ENCODE measurements around the gene MRPL49. TPM values are rescaled to one million over a fixed set of nuclear protein-coding genes. Genes with fewer than 3 reads are reported as not detected.
A peak's percentile ranks its signal among the peaks of the same experiment; 100 is the strongest.

MRPL49 gene
- total and polyA plus RNA-seq, 2 of the 13 experiments (the other 11 are each of a cell fraction or from before 2014, with no cell fraction given): 39.2 to 53.3 TPM

GRCh38 chr11:65095974-65096806 is 25.9 kb upstream of the MRPL49 start, which contains the start of gene VPS51 (continued):
- TF ChIP-seq, protein P1, sequence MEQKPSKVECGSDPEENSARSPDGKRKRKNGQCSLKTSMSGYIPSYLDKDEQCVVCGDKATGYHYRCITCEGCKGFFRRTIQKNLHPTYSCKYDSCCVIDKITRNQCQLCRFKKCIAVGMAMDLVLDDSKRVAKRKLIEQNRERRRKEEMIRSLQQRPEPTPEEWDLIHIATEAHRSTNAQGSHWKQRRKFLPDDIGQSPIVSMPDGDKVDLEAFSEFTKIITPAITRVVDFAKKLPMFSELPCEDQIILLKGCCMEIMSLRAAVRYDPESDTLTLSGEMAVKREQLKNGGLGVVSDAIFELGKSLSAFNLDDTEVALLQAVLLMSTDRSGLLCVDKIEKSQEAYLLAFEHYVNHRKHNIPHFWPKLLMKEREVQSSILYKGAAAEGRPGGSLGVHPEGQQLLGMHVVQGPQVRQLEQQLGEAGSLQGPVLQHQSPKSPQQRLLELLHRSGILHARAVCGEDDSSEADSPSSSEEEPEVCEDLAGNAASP (CRISPR knock-in tag; IDR thresholded peaks at IDR 0.05; ENCODE audit: borderline replicate concordance): peak; percentile 67; the same call in 1 of the 2 replicates
- peak; percentile 97 for TF ChIP-seq MAZ (IDR thresholded peaks at IDR 0.05; ENCODE audit: borderline replicate concordance, low read depth, low read length)
- TF ChIP-seq MAZ (CRISPR knock-in tag; IDR thresholded peaks at IDR 0.05; ENCODE audit: low read depth): peak; percentile 92
- peak; percentile 79; the same call in 1 of the 2 replicates for TF ChIP-seq AHR (CRISPR knock-in tag; IDR thresholded peaks at IDR 0.05)
- no peak for TF ChIP-seq ZNF383 (CRISPR knock-in tag; IDR thresholded peaks at IDR 0.05; ENCODE audit: borderline replicate concordance)
- peak; percentile 60 for TF ChIP-seq CREB1 (IDR thresholded peaks at IDR 0.05)
- peak; percentile 88 for TF ChIP-seq CREB1 (CRISPR knock-in tag; IDR thresholded peaks at IDR 0.05)
- TF ChIP-seq, protein P2, sequence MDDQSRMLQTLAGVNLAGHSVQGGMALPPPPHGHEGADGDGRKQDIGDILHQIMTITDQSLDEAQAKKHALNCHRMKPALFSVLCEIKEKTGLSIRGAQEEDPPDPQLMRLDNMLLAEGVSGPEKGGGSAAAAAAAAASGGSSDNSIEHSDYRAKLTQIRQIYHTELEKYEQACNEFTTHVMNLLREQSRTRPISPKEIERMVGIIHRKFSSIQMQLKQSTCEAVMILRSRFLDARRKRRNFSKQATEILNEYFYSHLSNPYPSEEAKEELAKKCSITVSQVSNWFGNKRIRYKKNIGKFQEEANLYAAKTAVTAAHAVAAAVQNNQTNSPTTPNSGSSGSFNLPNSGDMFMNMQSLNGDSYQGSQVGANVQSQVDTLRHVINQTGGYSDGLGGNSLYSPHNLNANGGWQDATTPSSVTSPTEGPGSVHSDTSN (CRISPR knock-in tag; IDR thresholded peaks at IDR 0.05; ENCODE audit: borderline replicate concordance): no peak
- peak; percentile 97 for TF ChIP-seq RBFOX2 (IDR thresholded peaks at IDR 0.05; ENCODE audit: low read depth, low read length)
- 0 out of 2 replicates have a peak, but pooled peaks have one; percentile 71 for TF ChIP-seq NR2F2 (IDR thresholded peaks at IDR 0.05; ENCODE audit: borderline replicate concordance, low read depth)
- TF ChIP-seq MATR3 (CRISPR knock-in tag; IDR thresholded peaks at IDR 0.05): no peak
- TF ChIP-seq KLF11 (CRISPR knock-in tag; IDR thresholded peaks at IDR 0.05): no peak
- TF ChIP-seq TEAD3 (CRISPR knock-in tag; optimal IDR thresholded peaks at IDR 0.05; ENCODE audit: borderline replicate concordance): peak; percentile 81
- no peak for TF ChIP-seq MXD3 (CRISPR knock-in tag; IDR thresholded peaks at IDR 0.05)
- peak; percentile 77; the same call in 1 of the 2 replicates for TF ChIP-seq GTF2F1 (IDR thresholded peaks at IDR 0.05; ENCODE audit: low read length)
- TF ChIP-seq STAT5B (CRISPR knock-in tag; IDR thresholded peaks at IDR 0.05): 0 out of 2 replicates have a peak, but pooled peaks have one; percentile 64
- TF ChIP-seq RORA (CRISPR knock-in tag; IDR thresholded peaks at IDR 0.05): no peak
- no peak for TF ChIP-seq FIP1L1 (IDR thresholded peaks at IDR 0.05; ENCODE audit: borderline replicate concordance, insufficient read depth, low read depth, low read length)
- TF ChIP-seq ZNF577 (CRISPR knock-in tag; IDR thresholded peaks at IDR 0.05; ENCODE audit: borderline replicate concordance, low read depth): no peak
- TF ChIP-seq RCOR2 (CRISPR knock-in tag; IDR thresholded peaks at IDR 0.05): no peak; the same call in 1 of the 2 replicates
- no peak for TF ChIP-seq NPAS2 (CRISPR knock-in tag; IDR thresholded peaks at IDR 0.05; ENCODE audit: borderline replicate concordance)
- TF ChIP-seq, protein P3, sequence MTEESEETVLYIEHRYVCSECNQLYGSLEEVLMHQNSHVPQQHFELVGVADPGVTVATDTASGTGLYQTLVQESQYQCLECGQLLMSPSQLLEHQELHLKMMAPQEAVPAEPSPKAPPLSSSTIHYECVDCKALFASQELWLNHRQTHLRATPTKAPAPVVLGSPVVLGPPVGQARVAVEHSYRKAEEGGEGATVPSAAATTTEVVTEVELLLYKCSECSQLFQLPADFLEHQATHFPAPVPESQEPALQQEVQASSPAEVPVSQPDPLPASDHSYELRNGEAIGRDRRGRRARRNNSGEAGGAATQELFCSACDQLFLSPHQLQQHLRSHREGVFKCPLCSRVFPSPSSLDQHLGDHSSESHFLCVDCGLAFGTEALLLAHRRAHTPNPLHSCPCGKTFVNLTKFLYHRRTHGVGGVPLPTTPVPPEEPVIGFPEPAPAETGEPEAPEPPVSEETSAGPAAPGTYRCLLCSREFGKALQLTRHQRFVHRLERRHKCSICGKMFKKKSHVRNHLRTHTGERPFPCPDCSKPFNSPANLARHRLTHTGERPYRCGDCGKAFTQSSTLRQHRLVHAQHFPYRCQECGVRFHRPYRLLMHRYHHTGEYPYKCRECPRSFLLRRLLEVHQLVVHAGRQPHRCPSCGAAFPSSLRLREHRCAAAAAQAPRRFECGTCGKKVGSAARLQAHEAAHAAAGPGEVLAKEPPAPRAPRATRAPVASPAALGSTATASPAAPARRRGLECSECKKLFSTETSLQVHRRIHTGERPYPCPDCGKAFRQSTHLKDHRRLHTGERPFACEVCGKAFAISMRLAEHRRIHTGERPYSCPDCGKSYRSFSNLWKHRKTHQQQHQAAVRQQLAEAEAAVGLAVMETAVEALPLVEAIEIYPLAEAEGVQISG (CRISPR knock-in tag; IDR thresholded peaks at IDR 0.05): peak; percentile 96
- TF ChIP-seq ZSCAN30 (CRISPR knock-in tag; IDR thresholded peaks at IDR 0.05): peak; percentile 94
- TF ChIP-seq SNAPC2 (CRISPR knock-in tag; IDR thresholded peaks at IDR 0.05): no peak
- TF ChIP-seq ZNF841 (CRISPR knock-in tag; IDR thresholded peaks at IDR 0.05; ENCODE audit: borderline replicate concordance): no peak
- peak; percentile 78; the same call in 1 of the 2 replicates for TF ChIP-seq KLF6 (CRISPR knock-in tag; IDR thresholded peaks at IDR 0.05)

Measured in HepG2 (cell line).